ENCODE measurements around the gene COMT. TPM values are rescaled to one million over a fixed set of nuclear protein-coding genes. Genes with fewer than 3 reads are reported as not detected.

COMT gene
- total RNA-seq, 6 experiments from 2014 or later, result 215 to 306 (median 234) TPM

GRCh38 chr22:19973551-19974267, 32.1 kb downstream of the COMT start:
- H3K4me1 Mint-ChIP-seq (ENCODE audit: low read depth), result no peaks in the 10 kb centered on the region
- peaks cover 3% of the 10 kb centered on the region; the same call in 1 of the 2 replicates for H3K27me3 Mint-ChIP-seq (ENCODE audit: insufficient read depth)
- no peak overlapping the region for H3K27ac Mint-ChIP-seq
- H3K9me3 Mint-ChIP-seq, result no peaks in the 10 kb centered on the region
- TF ChIP-seq, protein P1, sequence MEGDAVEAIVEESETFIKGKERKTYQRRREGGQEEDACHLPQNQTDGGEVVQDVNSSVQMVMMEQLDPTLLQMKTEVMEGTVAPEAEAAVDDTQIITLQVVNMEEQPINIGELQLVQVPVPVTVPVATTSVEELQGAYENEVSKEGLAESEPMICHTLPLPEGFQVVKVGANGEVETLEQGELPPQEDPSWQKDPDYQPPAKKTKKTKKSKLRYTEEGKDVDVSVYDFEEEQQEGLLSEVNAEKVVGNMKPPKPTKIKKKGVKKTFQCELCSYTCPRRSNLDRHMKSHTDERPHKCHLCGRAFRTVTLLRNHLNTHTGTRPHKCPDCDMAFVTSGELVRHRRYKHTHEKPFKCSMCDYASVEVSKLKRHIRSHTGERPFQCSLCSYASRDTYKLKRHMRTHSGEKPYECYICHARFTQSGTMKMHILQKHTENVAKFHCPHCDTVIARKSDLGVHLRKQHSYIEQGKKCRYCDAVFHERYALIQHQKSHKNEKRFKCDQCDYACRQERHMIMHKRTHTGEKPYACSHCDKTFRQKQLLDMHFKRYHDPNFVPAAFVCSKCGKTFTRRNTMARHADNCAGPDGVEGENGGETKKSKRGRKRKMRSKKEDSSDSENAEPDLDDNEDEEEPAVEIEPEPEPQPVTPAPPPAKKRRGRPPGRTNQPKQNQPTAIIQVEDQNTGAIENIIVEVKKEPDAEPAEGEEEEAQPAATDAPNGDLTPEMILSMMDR (IDR thresholded peaks at IDR 0.05), result no peak
- no peak for DNase-seq
- no peak overlapping the region for H3K4me3 Mint-ChIP-seq
- no peaks in the 10 kb centered on the region for H3K36me3 Mint-ChIP-seq (ENCODE audit: low read depth)

GRCh38 chr22:19974268-19974861, 32.8 kb downstream of the COMT start:
- no peaks in the 10 kb centered on the region for H3K36me3 Mint-ChIP-seq (ENCODE audit: low read depth)

DNA sequence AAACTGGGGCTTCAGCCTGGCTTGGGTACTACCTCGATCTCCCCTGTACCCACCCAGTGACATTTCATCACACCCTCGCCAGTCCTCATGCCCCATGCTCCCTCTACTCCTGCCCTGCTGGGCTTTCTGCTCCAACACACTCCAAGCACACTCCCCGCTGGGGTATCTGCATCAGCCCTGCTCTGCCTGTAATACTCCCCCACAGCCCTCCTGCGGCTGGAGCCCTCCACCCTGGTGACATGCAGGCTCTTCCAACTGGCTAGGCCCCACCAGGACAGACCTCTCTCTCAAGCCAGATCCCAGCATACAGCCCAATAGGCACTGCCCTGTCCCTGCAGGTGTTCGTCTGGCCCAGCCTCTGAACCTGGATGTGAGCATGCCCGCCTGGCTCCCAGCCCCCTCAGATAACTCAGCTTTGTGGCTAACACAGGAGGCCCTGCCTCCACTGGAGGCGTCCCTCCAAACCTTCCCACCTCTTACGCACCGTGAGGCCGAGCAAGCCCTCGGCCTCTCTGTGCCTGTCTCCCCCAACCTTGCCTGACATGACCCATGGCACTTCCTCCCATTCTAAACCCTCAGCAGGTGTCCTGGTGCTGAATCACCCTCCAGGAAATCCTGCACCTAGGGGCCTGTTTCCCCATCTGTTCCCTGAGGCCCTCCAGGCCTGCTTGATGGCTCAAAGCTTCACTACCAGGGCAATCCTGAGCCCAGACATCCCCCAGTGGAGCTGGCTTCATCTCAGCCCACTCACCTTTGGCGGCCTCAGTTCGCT, 33.5 kb downstream of the COMT start:
- Mint-ChIP-seq H3K9me3 (no peaks in the 10 kb centered on the region), H3K4me1 (ENCODE audit: low read depth) (no peaks in the 10 kb centered on the region), H3K4me3 (no peak overlapping the region), H3K36me3 (ENCODE audit: low read depth) (no peaks in the 10 kb centered on the region), H3K27me3 (ENCODE audit: insufficient read depth) (peaks cover under 1% of the 10 kb centered on the region; the same call in 1 of the 2 replicates), H3K27ac (no peak overlapping the region)
- TF ChIP-seq, protein P1 (IDR thresholded peaks at IDR 0.05), result no peak
- DNase-seq, result no peak

More at GRCh38 chr22:19974268-19974861, 32.8 kb downstream of the COMT start:
- DNase-seq, result peak; percentile 32
- Mint-ChIP-seq H3K27me3 (ENCODE audit: insufficient read depth) (no peaks in the 10 kb centered on the region; the same call in 1 of the 2 replicates), H3K4me3 (no peak overlapping the region), H3K9me3 (no peaks in the 10 kb centered on the region), H3K27ac (no peak overlapping the region), H3K4me1 (ENCODE audit: low read depth) (no peaks in the 10 kb centered on the region)
- TF ChIP-seq, protein P1 (IDR thresholded peaks at IDR 0.05), result no peak

- H3K27me3 Mint-ChIP-seq (ENCODE audit: insufficient read depth), result peaks cover 2% of the 10 kb centered on the region; the same call in 1 of the 2 replicates
- H3K9me3 Mint-ChIP-seq, result no peaks in the 10 kb centered on the region
- no peaks in the 10 kb centered on the region for H3K4me1 Mint-ChIP-seq (ENCODE audit: low read depth)
- TF ChIP-seq, protein P1 (IDR thresholded peaks at IDR 0.05), result no peak
- H3K27ac Mint-ChIP-seq, result no peak overlapping the region
- no peak for DNase-seq
- H3K4me3 Mint-ChIP-seq, result no peak overlapping the region
- no peaks in the 10 kb centered on the region for H3K36me3 Mint-ChIP-seq (ENCODE audit: low read depth)
Measured at GRCh38 chr22:19975707-19976035, 34.1 kb downstream of the COMT start.

DNA sequence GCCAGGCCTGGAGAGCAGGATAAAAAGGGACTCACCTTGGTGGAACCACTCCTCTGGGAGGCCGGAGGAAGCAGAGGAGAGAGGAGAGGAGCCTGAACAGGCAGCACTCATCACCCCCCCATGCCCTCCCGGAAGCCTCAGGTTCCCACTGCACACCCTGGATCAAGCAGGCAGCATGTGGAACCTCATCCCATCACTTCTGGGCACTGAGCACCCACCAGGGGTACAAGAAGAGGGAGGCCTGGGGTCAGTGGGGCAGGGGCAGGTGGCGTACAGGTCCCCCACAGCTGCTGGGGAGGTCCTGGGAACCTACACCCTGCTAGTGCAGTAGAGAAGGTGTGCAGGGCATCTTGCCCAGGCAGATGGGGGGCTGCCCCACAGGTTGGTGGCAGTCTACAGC, 35.1 kb downstream of the COMT start:
- Mint-ChIP-seq H3K27me3 (ENCODE audit: insufficient read depth) (peaks cover 2% of the 10 kb centered on the region; the same call in 1 of the 2 replicates), H3K4me3 (no peak overlapping the region), H3K9me3 (no peaks in the 10 kb centered on the region), H3K4me1 (ENCODE audit: low read depth) (no peaks in the 10 kb centered on the region), H3K27ac (no peak overlapping the region), H3K36me3 (ENCODE audit: low read depth) (no peaks in the 10 kb centered on the region)
- TF ChIP-seq, protein P1 (IDR thresholded peaks at IDR 0.05), result no peak
- no peak for DNase-seq
